GM12874 (cell line): ENCODE data around the gene NFATC1.

ENCODE experiments used
- CTCF ChIP-seq: IDR thresholded peaks from 2 replicates; pipeline ENCODE4 v1.5.1; 2011; ENCODE audit warnings: low read depth, mild to moderate bottlenecking, control low read depth, low read length, moderate library complexity; ENCODE audit not compliant: insufficient read depth

NFATC1 gene

GRCh38 chr18:79508565-79509535 is 113.1 kb downstream of the NFATC1 start:
- TF ChIP-seq CTCF, result no peak

GRCh38 chr18:79509536-79509930 is 113.8 kb downstream of the NFATC1 start:
- TF ChIP-seq CTCF, result no peak

GRCh38 chr18:79510046-79510685 is 114.4 kb downstream of the NFATC1 start:
- TF ChIP-seq CTCF, result no peak

GRCh38 chr18:79510731-79511241 is 115.1 kb downstream of the NFATC1 start:
- TF ChIP-seq CTCF, result no peak

GRCh38 chr18:79511271-79511670 is 115.5 kb downstream of the NFATC1 start:
- TF ChIP-seq CTCF, result no peak

- no peak for TF ChIP-seq CTCF
These were observed 116.1 kb downstream of the NFATC1 start for GRCh38 chr18:79511671-79512301.
